ENCODE results near the gene MCUB. TPM values are rescaled to one million over a fixed set of nuclear protein-coding genes. Genes with fewer than 3 reads are reported as not detected.

The MCUB gene
- total RNA-seq, 1 donor from 2014 or later: 3.4 TPM

Other genes with a start within 250 kb of the MCUB start
- gene SEC24B, start 126.4 kb upstream of the MCUB start, total RNA-seq: 24.1 TPM
- gene CASP6, start 143.2 kb downstream of the MCUB start, total RNA-seq: 7.0 TPM
- gene PLA2G12A, start 169.8 kb downstream of the MCUB start, total RNA-seq: 59.1 TPM
- gene CFI, start 241.8 kb downstream of the MCUB start, total RNA-seq: 10.6 TPM

Measured in Right ventricle myocardium superior (tissue), 1 donor.